ENCODE measurements around the gene CTNNA2.

GRCh38 chr2:80037310-80037709, 524.5 kb downstream of the CTNNA2 start:
- TF ChIP-seq POLR2A (IDR thresholded peaks at IDR 0.05) (no peak), CTCF (IDR thresholded peaks at IDR 0.05) (no peak), POLR2AphosphoS5 (IDR thresholded peaks at IDR 0.05) (no peak), EP300 (IDR thresholded peaks at IDR 0.05; ENCODE audit: low read depth) (no peak)

Data from transverse colon (tissue), 4 donors.